Chondrocyte (in vitro differentiated cells): ENCODE measurements around the gene TGFBR1. TPM values are rescaled to one million over a fixed set of nuclear protein-coding genes. Genes with fewer than 3 reads are reported as not detected.

Source experiments
- DNase-seq: peaks from one replicate; pipeline ENCODE4 v3.0.0; 2021; ENCODE audit warnings: mixed read lengths, low spot score
- H3K27ac Mint-ChIP-seq: one replicate; pipeline ENCODE4 v1.8.0; 2021; ENCODE audit warnings: mild to moderate bottlenecking, moderate library complexity, mixed read lengths; ENCODE audit not compliant: unreplicated experiment
- H3K27me3 Mint-ChIP-seq: 2 replicates; pipeline ENCODE4 v1.8.0; 2021; ENCODE audit warnings: low read depth, mixed read lengths
- H3K36me3 Mint-ChIP-seq: 2 replicates; pipeline ENCODE4 v1.8.0; 2021; ENCODE audit warnings: low read depth, mixed read lengths
- H3K4me1 Mint-ChIP-seq: 2 replicates; pipeline ENCODE4 v1.8.0; 2021; ENCODE audit warnings: low read depth, mild to moderate bottlenecking, mixed read lengths
- H3K4me3 Mint-ChIP-seq: one replicate; pipeline ENCODE4 v1.8.0; 2021; ENCODE audit warnings: mild to moderate bottlenecking, moderate library complexity, mixed read lengths; ENCODE audit not compliant: unreplicated experiment
- H3K9me3 Mint-ChIP-seq: 2 replicates; pipeline ENCODE4 v1.8.0; 2021; ENCODE audit warnings: low read depth, mixed read lengths
- CTCF ChIP-seq: fragments of 200-600 bp; sonication (generic); IDR thresholded peaks from 2 replicates; pipeline ENCODE4 v1.5.0; 2021; ENCODE audit warnings: antibody characterized with exemption, mild to moderate bottlenecking, moderate library complexity
- total RNA-seq: library from RNA; stranded (reverse); gene quantifications from 3 replicates; pipeline ENCODE4 v1.2.1, GENCODE V29; 2021

Gene TGFBR1
- total RNA-seq, 1 donor from 2014 or later = 109 TPM

GRCh38 chr9:99141849-99142248 lies 36.9 kb downstream of the TGFBR1 start:
- no peaks in the 10 kb centered on the region for H3K9me3 Mint-ChIP-seq
- H3K4me3 Mint-ChIP-seq = no peak overlapping the region
- H3K4me1 Mint-ChIP-seq = peaks cover 16% of the 10 kb centered on the region
- DNase-seq = no peak
- H3K36me3 Mint-ChIP-seq = peaks cover 38% of the 10 kb centered on the region
- no peak for TF ChIP-seq CTCF
- H3K27ac Mint-ChIP-seq = no peak overlapping the region
- H3K27me3 Mint-ChIP-seq = no peaks in the 10 kb centered on the region

- Mint-ChIP-seq H3K4me3 (no peak overlapping the region), H3K4me1 (peaks cover 16% of the 10 kb centered on the region), H3K27me3 (no peaks in the 10 kb centered on the region), H3K36me3 (peaks cover 41% of the 10 kb centered on the region), H3K27ac (no peak overlapping the region), H3K9me3 (no peaks in the 10 kb centered on the region)
- no peak for DNase-seq
- TF ChIP-seq CTCF = no peak
Observed at GRCh38 chr9:99142275-99142674, 37.4 kb downstream of the TGFBR1 start.

DNA sequence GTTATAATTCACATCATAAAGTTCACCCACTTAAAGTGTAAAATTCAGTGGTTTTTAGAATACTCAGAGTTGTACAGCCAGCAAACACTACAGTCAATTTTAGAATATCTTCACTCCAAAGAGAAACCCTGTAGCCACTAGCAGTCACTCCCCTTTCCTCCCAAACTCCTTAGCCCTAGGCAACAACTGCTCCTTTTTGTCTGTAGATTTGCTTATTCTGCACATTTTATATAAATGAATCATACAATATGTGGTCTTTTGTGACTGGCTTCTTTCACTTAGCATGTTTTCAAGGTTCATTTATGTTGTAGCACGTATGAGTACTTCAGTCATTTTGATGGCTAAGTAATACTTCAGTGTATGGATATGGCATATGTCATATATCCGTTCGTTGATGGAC lies 38.7 kb downstream of the TGFBR1 start:
- Mint-ChIP-seq H3K27me3 (no peaks in the 10 kb centered on the region), H3K27ac (no peak overlapping the region), H3K9me3 (no peaks in the 10 kb centered on the region), H3K4me1 (peaks cover 16% of the 10 kb centered on the region), H3K4me3 (no peak overlapping the region), H3K36me3 (peaks cover 47% of the 10 kb centered on the region)
- no peak for DNase-seq
- TF ChIP-seq CTCF = no peak

DNA sequence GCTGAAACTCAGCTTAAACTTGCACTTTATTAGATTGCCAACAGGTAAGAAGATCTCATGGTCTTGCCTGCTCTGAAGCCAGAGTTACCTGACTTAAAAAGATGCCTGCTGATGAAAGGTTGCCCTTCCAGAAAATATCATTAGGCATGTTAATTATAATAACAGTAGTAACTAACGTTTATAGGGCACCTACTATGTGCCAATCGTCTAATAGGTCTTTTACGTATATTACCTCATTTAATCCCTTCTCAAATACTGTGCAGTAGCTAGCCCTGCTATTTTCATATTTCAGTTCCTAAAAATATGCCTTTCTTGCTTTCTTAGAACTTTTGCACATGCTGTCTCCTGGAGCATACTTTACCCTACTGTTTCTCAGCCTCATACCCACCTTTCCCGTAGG lies 40.1 kb downstream of the TGFBR1 start:
- DNase-seq = no peak
- no peak overlapping the region for H3K4me3 Mint-ChIP-seq
- peaks cover 49% of the 10 kb centered on the region for H3K36me3 Mint-ChIP-seq
- no peaks in the 10 kb centered on the region for H3K9me3 Mint-ChIP-seq
- peaks cover 16% of the 10 kb centered on the region for H3K4me1 Mint-ChIP-seq
- no peak overlapping the region for H3K27ac Mint-ChIP-seq
- H3K27me3 Mint-ChIP-seq = no peaks in the 10 kb centered on the region
- no peak for TF ChIP-seq CTCF

- TF ChIP-seq CTCF = no peak
- H3K36me3 Mint-ChIP-seq = peaks cover 49% of the 10 kb centered on the region
Observed at GRCh38 chr9:99146574-99146973, 41.7 kb downstream of the TGFBR1 start.

More at GRCh38 chr9:99146574-99146973, 41.7 kb downstream of the TGFBR1 start:
- Mint-ChIP-seq H3K27me3 (no peaks in the 10 kb centered on the region), H3K4me3 (no peak overlapping the region), H3K4me1 (peaks cover 17% of the 10 kb centered on the region), H3K9me3 (no peaks in the 10 kb centered on the region), H3K27ac (no peak overlapping the region)
- no peak for DNase-seq
